ENCODE data around the gene SORCS3. TPM values are rescaled to one million over a fixed set of nuclear protein-coding genes. Genes with fewer than 3 reads are reported as not detected.

The SORCS3 gene
- total and polyA plus RNA-seq, 10 of the 15 experiments (the other 5 are each of a cell fraction or from before 2014, with no cell fraction given), result 0.01 to 0.04 (median 0.02) TPM; not detected in 7

DNA sequence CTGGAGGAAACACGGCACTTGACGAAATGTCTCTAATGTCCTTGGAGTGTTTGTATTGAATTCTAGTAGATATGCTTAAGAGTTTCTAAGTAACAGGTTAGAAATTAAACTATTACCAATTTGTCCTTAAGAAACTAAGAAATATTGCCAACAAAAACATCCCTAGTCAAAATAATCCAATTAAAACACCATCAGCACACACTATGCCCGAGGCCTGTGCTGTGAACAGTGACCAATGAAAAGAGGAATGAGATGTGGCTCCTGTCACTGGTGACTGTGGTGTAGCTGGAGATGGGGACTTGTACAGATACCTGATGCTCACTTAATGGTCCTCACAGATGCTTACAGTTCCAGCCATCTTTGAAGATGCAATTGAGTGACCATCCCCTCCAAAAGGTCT lies 651.1 kb downstream of the SORCS3 start:
- ChIA-PET RAD21 (ENCODE audit: unreplicated experiment) (no interaction called here), SMC1A (ENCODE audit: uncharacterized antibody, unreplicated experiment) (interaction anchor here (1.0 kb wide), 1 partner anchor 20 kb away, joined by 3 read pairs; no protein-coding TSS in a partner anchor), CTCF (no interaction called here), POLR2A (no interaction called here)
- intact Hi-C loops (cut with micrococcal nuclease; ENCODE audit: unreplicated experiment), result no loop called here
- H3K36me3 ChIP-seq (ENCODE audit: control insufficient read depth in 2 of 2, insufficient read depth in 2 of 2, low read length in 1 of 2), result no peaks in the 10 kb centered on the region
- 33% methylated on average over 3 of the region's 3 CpGs for WGBS (ENCODE audit: insufficient coverage, insufficient replicate concordance, low lambda C conversion rate, missing lambda C conversion rate)
- H3K9ac ChIP-seq (ENCODE audit: control insufficient read depth, insufficient read depth, low read length), result no peak overlapping the region
- in situ Hi-C loops (cut with MboI), result no loop called here
- no peak overlapping the region for H3K4me2 ChIP-seq (ENCODE audit: control insufficient read depth, insufficient read depth)
- no peak overlapping the region for H2AFZ ChIP-seq (ENCODE audit: control insufficient read depth, low read depth, low read length)
- H3K27me3 ChIP-seq (replicated peaks in 1 of 2; ENCODE audit: control insufficient read depth in 2 of 2, insufficient read depth in 2 of 2, low read length in 1 of 2), result no peaks in the 10 kb centered on the region
- no peak overlapping the region for H3K27ac ChIP-seq (ENCODE audit: control insufficient read depth, insufficient read depth)
- no peaks in the 10 kb centered on the region for H4K20me1 ChIP-seq (ENCODE audit: control insufficient read depth, insufficient read depth)
- FAIRE-seq, result no peak
- DNase-seq (ENCODE audit: low read depth, low spot score), result no peak
- no peak overlapping the region for H3K4me3 ChIP-seq
- TF ChIP-seq CHD1 (IDR thresholded peaks at IDR 0.05; ENCODE audit: low read depth, low read length) (no peak), MYC (IDR thresholded peaks at IDR 0.05; ENCODE audit: insufficient read depth, insufficient read length, insufficient replicate concordance, low read length, severe bottlenecking) (no peak), DPF2 (IDR thresholded peaks at IDR 0.05) (no peak), ATF7 (IDR thresholded peaks at IDR 0.05; ENCODE audit: low read depth) (no peak), FOXK2 (IDR thresholded peaks at IDR 0.05) (no peak), POU2F2 (IDR thresholded peaks at IDR 0.05; ENCODE audit: borderline replicate concordance, low read depth, low read length) (no peak)
- TF ChIP-seq, protein P1, sequence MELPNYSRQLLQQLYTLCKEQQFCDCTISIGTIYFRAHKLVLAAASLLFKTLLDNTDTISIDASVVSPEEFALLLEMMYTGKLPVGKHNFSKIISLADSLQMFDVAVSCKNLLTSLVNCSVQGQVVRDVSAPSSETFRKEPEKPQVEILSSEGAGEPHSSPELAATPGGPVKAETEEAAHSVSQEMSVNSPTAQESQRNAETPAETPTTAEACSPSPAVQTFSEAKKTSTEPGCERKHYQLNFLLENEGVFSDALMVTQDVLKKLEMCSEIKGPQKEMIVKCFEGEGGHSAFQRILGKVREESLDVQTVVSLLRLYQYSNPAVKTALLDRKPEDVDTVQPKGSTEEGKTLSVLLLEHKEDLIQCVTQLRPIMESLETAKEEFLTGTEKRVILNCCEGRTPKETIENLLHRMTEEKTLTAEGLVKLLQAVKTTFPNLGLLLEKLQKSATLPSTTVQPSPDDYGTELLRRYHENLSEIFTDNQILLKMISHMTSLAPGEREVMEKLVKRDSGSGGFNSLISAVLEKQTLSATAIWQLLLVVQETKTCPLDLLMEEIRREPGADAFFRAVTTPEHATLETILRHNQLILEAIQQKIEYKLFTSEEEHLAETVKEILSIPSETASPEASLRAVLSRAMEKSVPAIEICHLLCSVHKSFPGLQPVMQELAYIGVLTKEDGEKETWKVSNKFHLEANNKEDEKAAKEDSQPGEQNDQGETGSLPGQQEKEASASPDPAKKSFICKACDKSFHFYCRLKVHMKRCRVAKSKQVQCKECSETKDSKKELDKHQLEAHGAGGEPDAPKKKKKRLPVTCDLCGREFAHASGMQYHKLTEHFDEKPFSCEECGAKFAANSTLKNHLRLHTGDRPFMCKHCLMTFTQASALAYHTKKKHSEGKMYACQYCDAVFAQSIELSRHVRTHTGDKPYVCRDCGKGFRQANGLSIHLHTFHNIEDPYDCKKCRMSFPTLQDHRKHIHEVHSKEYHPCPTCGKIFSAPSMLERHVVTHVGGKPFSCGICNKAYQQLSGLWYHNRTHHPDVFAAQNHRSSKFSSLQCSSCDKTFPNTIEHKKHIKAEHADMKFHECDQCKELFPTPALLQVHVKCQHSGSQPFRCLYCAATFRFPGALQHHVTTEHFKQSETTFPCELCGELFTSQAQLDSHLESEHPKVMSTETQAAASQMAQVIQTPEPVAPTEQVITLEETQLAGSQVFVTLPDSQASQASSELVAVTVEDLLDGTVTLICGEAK (IDR thresholded peaks at IDR 0.05; ENCODE audit: borderline replicate concordance), result no peak
- H3K4me1 ChIP-seq (ENCODE audit: control insufficient read depth, insufficient read depth, low read length), result no peaks in the 10 kb centered on the region
- H3K9me3 ChIP-seq (replicated peaks; ENCODE audit: control insufficient read depth, insufficient read depth, low read length), result no peaks in the 10 kb centered on the region
- BruUV-seq (replicated peaks), result no TSS peak
- no peaks in the 10 kb centered on the region for H3K79me2 ChIP-seq (ENCODE audit: control insufficient read depth, insufficient read depth, low read length)
- ATAC-seq, result no peak

All from GM12878 (cell line).